ENCODE data around the gene RASIP1.

DNA sequence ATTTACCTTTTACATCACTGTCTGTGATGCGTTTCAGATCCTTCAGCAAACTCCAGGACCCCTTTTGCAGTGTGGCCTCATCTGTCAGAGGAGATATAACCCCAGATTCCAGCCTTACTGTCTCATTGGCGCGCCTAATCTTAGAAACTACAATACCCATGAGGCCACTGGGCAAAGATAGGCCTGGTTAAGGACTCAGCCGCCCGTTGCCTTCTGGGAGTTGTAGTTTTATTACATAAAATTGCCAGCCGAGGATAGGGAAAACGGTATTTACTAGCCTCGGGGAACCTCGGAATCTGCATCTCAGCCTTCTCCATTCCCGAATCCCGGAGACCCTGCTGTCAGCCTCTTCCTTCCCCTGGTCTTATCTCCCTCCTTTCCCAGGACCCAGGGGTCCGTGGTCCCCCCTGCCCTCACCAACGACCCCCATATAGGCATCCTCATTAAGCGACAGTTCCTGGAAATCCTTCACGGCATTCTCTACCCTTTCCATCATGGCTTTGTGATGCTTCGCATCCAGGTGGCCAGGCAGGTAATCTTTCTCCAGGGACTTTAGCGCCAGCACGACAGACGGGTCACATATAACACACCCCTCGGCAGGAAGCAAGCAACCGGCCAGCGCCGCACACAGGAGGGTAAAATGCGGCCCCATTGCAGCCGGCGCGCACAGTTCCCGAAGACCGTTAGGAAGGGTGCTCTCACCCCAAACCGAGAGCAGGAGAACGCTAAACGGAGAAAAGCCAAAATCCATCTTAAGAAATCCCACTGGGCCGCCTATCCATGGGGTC is 5.0 kb upstream of the RASIP1 start:
- TF ChIP-seq JUN (IDR thresholded peaks at IDR 0.05; ENCODE audit: low read depth, low read length), result no peak
- TF ChIP-seq, protein P1, sequence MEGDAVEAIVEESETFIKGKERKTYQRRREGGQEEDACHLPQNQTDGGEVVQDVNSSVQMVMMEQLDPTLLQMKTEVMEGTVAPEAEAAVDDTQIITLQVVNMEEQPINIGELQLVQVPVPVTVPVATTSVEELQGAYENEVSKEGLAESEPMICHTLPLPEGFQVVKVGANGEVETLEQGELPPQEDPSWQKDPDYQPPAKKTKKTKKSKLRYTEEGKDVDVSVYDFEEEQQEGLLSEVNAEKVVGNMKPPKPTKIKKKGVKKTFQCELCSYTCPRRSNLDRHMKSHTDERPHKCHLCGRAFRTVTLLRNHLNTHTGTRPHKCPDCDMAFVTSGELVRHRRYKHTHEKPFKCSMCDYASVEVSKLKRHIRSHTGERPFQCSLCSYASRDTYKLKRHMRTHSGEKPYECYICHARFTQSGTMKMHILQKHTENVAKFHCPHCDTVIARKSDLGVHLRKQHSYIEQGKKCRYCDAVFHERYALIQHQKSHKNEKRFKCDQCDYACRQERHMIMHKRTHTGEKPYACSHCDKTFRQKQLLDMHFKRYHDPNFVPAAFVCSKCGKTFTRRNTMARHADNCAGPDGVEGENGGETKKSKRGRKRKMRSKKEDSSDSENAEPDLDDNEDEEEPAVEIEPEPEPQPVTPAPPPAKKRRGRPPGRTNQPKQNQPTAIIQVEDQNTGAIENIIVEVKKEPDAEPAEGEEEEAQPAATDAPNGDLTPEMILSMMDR (IDR thresholded peaks at IDR 0.05; ENCODE audit: control extremely low read depth in 1 of 3, insufficient read depth in 1 of 3, low read depth in 1 of 3, low read length in 3 of 3), result no peak
- TF ChIP-seq NANOG (IDR thresholded peaks at IDR 0.05; ENCODE audit: insufficient read depth, low read depth, low read length, poor library complexity, severe bottlenecking), result no peak
- no peak for TF ChIP-seq MAFK (IDR thresholded peaks at IDR 0.05; ENCODE audit: low read depth, low read length)
- TF ChIP-seq POLR2A (IDR thresholded peaks at IDR 0.05; ENCODE audit: control extremely low read depth in 1 of 2, low read depth in 2 of 2, low read length in 2 of 2), result no peak
- no peak for TF ChIP-seq CHD2 (IDR thresholded peaks at IDR 0.05; ENCODE audit: low read length)
- no peak for TF ChIP-seq RFX5 (IDR thresholded peaks at IDR 0.05; ENCODE audit: borderline replicate concordance, low read depth, low read length)
- no peak for TF ChIP-seq RAD21 (IDR thresholded peaks at IDR 0.05 in 1 of 2, conservative IDR thresholded peaks at IDR 0.05 in 1 of 2; ENCODE audit: low read depth in 2 of 2, low read length in 2 of 2)
- TF ChIP-seq YY1 (IDR thresholded peaks at IDR 0.05; ENCODE audit: low read depth, low read length), result no peak
- TF ChIP-seq EP300 (IDR thresholded peaks at IDR 0.05; ENCODE audit: borderline replicate concordance in 1 of 2, low read depth in 2 of 2, low read length in 2 of 2), result no peak
- no peak for TF ChIP-seq ASH2L (IDR thresholded peaks at IDR 0.05; ENCODE audit: low read length)
- TF ChIP-seq POLR2AphosphoS5 (IDR thresholded peaks at IDR 0.05; ENCODE audit: low read depth, low read length), result no peak
- TF ChIP-seq, protein P2, sequence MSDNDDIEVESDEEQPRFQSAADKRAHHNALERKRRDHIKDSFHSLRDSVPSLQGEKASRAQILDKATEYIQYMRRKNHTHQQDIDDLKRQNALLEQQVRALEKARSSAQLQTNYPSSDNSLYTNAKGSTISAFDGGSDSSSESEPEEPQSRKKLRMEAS (IDR thresholded peaks at IDR 0.05), result no peak
- no peak for TF ChIP-seq JUND (IDR thresholded peaks at IDR 0.05; ENCODE audit: low read length)

Measured in H1 (cell line).